ENCODE data around the gene IL1F10.

Gene IL1F10

GRCh38 chr2:113067681-113068080, at the start of gene IL1F10:
TSS of gene IL1F10 (plus strand) at chr2:113067970. CDS start at chr2:113072739, 4,769 bp downstream.
- no peak for TF ChIP-seq JUND (IDR thresholded peaks at IDR 0.05; ENCODE audit: low read depth)
- DNase-seq (ENCODE audit: low read depth in 1 of 2, low spot score in 1 of 2), result no peak
- in situ Hi-C loops (cut with HindIII; ENCODE audit: low pct_unique_long_range_greater_than_20kb, low sequenced_read_pairs), result no loop called here

- DNase-seq (ENCODE audit: low read depth in 1 of 2, low spot score in 1 of 2), result no peak
- TF ChIP-seq JUND (IDR thresholded peaks at IDR 0.05; ENCODE audit: low read depth), result no peak
- in situ Hi-C loops (cut with HindIII; ENCODE audit: low pct_unique_long_range_greater_than_20kb, low sequenced_read_pairs), result no loop called here
Measured at GRCh38 chr2:113018509-113018908, 49.3 kb upstream of the IL1F10 start.

GRCh38 chr2:113021312-113021711, 46.5 kb upstream of the IL1F10 start:
- no peak for DNase-seq (ENCODE audit: low read depth in 1 of 2, low spot score in 1 of 2)
- in situ Hi-C loops (cut with HindIII; ENCODE audit: low pct_unique_long_range_greater_than_20kb, low sequenced_read_pairs), result no loop called here
- TF ChIP-seq JUND (IDR thresholded peaks at IDR 0.05; ENCODE audit: low read depth), result no peak

- TF ChIP-seq JUND (IDR thresholded peaks at IDR 0.05; ENCODE audit: low read depth), result no peak
- DNase-seq (ENCODE audit: low read depth in 1 of 2, low spot score in 1 of 2), result no peak
- in situ Hi-C loops (cut with HindIII; ENCODE audit: low pct_unique_long_range_greater_than_20kb, low sequenced_read_pairs), result no loop called here
Measured at GRCh38 chr2:113024764-113025163, 43.0 kb upstream of the IL1F10 start.

GRCh38 chr2:113025737-113026136, 42.0 kb upstream of the IL1F10 start:
- no peak for TF ChIP-seq JUND (IDR thresholded peaks at IDR 0.05; ENCODE audit: low read depth)
- no peak for DNase-seq (ENCODE audit: low read depth in 1 of 2, low spot score in 1 of 2)
- in situ Hi-C loops (cut with HindIII; ENCODE audit: low pct_unique_long_range_greater_than_20kb, low sequenced_read_pairs), result no loop called here

GRCh38 chr2:113027691-113028090, 40.1 kb upstream of the IL1F10 start:
- in situ Hi-C loops (cut with HindIII; ENCODE audit: low pct_unique_long_range_greater_than_20kb, low sequenced_read_pairs), result no loop called here
- no peak for TF ChIP-seq JUND (IDR thresholded peaks at IDR 0.05; ENCODE audit: low read depth)
- DNase-seq (ENCODE audit: low read depth in 1 of 2, low spot score in 1 of 2), result no peak

GRCh38 chr2:113028112-113028511, 39.7 kb upstream of the IL1F10 start:
- in situ Hi-C loops (cut with HindIII; ENCODE audit: low pct_unique_long_range_greater_than_20kb, low sequenced_read_pairs), result no loop called here
- no peak for DNase-seq (ENCODE audit: low read depth in 1 of 2, low spot score in 1 of 2)
- TF ChIP-seq JUND (IDR thresholded peaks at IDR 0.05; ENCODE audit: low read depth), result no peak

GRCh38 chr2:113032737-113033136, 35.0 kb upstream of the IL1F10 start:
- TF ChIP-seq JUND (IDR thresholded peaks at IDR 0.05; ENCODE audit: low read depth), result no peak
- in situ Hi-C loops (cut with HindIII; ENCODE audit: low pct_unique_long_range_greater_than_20kb, low sequenced_read_pairs), result no loop called here
- no peak for DNase-seq (ENCODE audit: low read depth in 1 of 2, low spot score in 1 of 2)

- in situ Hi-C loops (cut with HindIII; ENCODE audit: low pct_unique_long_range_greater_than_20kb, low sequenced_read_pairs), result no loop called here
- TF ChIP-seq JUND (IDR thresholded peaks at IDR 0.05; ENCODE audit: low read depth), result no peak
- no peak for DNase-seq (ENCODE audit: low read depth in 1 of 2, low spot score in 1 of 2)
Measured at GRCh38 chr2:113034016-113034415, 33.8 kb upstream of the IL1F10 start.

GRCh38 chr2:113036763-113037162, 31.0 kb upstream of the IL1F10 start:
- no peak for DNase-seq (ENCODE audit: low read depth in 1 of 2, low spot score in 1 of 2)
- in situ Hi-C loops (cut with HindIII; ENCODE audit: low pct_unique_long_range_greater_than_20kb, low sequenced_read_pairs), result no loop called here
- no peak for TF ChIP-seq JUND (IDR thresholded peaks at IDR 0.05; ENCODE audit: low read depth)

GRCh38 chr2:113038291-113038690, 29.5 kb upstream of the IL1F10 start:
- no peak for TF ChIP-seq JUND (IDR thresholded peaks at IDR 0.05; ENCODE audit: low read depth)
- in situ Hi-C loops (cut with HindIII; ENCODE audit: low pct_unique_long_range_greater_than_20kb, low sequenced_read_pairs), result no loop called here
- DNase-seq (ENCODE audit: low read depth in 1 of 2, low spot score in 1 of 2), result no peak

GRCh38 chr2:113039158-113039557, 28.6 kb upstream of the IL1F10 start:
- TF ChIP-seq JUND (IDR thresholded peaks at IDR 0.05; ENCODE audit: low read depth), result no peak
- in situ Hi-C loops (cut with HindIII; ENCODE audit: low pct_unique_long_range_greater_than_20kb, low sequenced_read_pairs), result no loop called here
- no peak for DNase-seq (ENCODE audit: low read depth in 1 of 2, low spot score in 1 of 2)

GRCh38 chr2:113039719-113040118, 28.1 kb upstream of the IL1F10 start:
- no peak for TF ChIP-seq JUND (IDR thresholded peaks at IDR 0.05; ENCODE audit: low read depth)
- in situ Hi-C loops (cut with HindIII; ENCODE audit: low pct_unique_long_range_greater_than_20kb, low sequenced_read_pairs), result no loop called here
- DNase-seq (ENCODE audit: low read depth in 1 of 2, low spot score in 1 of 2), result no peak

- TF ChIP-seq JUND (IDR thresholded peaks at IDR 0.05; ENCODE audit: low read depth), result no peak
- in situ Hi-C loops (cut with HindIII; ENCODE audit: low pct_unique_long_range_greater_than_20kb, low sequenced_read_pairs), result no loop called here
- DNase-seq (ENCODE audit: low read depth in 1 of 2, low spot score in 1 of 2), result peak in 1 of 2 experiments; percentile 40
Measured at GRCh38 chr2:113041871-113042270, 25.9 kb upstream of the IL1F10 start.

Data from T47D (cell line).